HG03097 (cell line): ENCODE results near the gene HTRA2.

Experiments
- ATAC-seq: cut with Tn5 transposase; IDR thresholded peaks from one replicate; pipeline ENCODE4 v1.9.1; 2021; ENCODE audit not compliant: unreplicated experiment, low FRiP score

The HTRA2 gene

GRCh38 chr2:74581463-74581862 is 51.7 kb downstream of the HTRA2 start:
- ATAC-seq: no peak

- ATAC-seq: no peak
Measured at GRCh38 chr2:74582184-74582583, 52.5 kb downstream of the HTRA2 start.
